Activated naive CD8-positive, alpha-beta T cell treated with anti-CD3 and anti-CD28 coated beads, Interleukin-2, amount 10 ng/mL, durations not matched to agents 7 days and 5 days (primary cell): Measurements from ENCODE around the gene NIPAL4. TPM values are rescaled to one million over a fixed set of nuclear protein-coding genes. Genes with fewer than 3 reads are reported as not detected.
A peak's percentile ranks its signal among the peaks of the same experiment; 100 is the strongest.

Source experiments
- ATAC-seq: fragments of 150-1000 bp; cut with Tn5 transposase; one replicate; pipeline ENCODE4 v1.10.0; 2021; ENCODE audit warnings: low read depth, moderate library complexity
- POLR2A ChIA-PET: fragments of 350-600 bp; sonication (Branson Sonifier 250); formaldehyde crosslinking; loops from one replicate; lab custom pipeline; 2021; ENCODE audit warnings: antibody characterized with exemption; lab: Charles Lee
- DNase-seq: peaks from one replicate; pipeline ENCODE4 v3.0.0; 2021
- H3K27ac Mint-ChIP-seq: one replicate; pipeline ENCODE4 v1.8.0; 2022; ENCODE audit warnings: mild to moderate bottlenecking, mixed read lengths
- H3K27me3 Mint-ChIP-seq: one replicate; pipeline ENCODE4 v1.8.0; 2022; ENCODE audit warnings: mild to moderate bottlenecking, moderate library complexity, mixed read lengths
- H3K36me3 Mint-ChIP-seq: one replicate; pipeline ENCODE4 v1.8.0; 2021; ENCODE audit warnings: mild to moderate bottlenecking, mixed read lengths
- H3K4me1 Mint-ChIP-seq: one replicate; pipeline ENCODE4 v1.8.0; 2021; ENCODE audit warnings: mixed read lengths
- H3K4me3 Mint-ChIP-seq: one replicate; pipeline ENCODE4 v1.8.0; 2022; ENCODE audit warnings: mild to moderate bottlenecking, moderate library complexity, mixed read lengths
- H3K9me3 Mint-ChIP-seq: one replicate; pipeline ENCODE4 v1.8.0; 2021; ENCODE audit warnings: mixed read lengths
- total RNA-seq, 2 experiments: library from RNA; stranded (reverse); gene quantifications; one replicate each; pipeline ENCODE4 v1.2.3, GENCODE V29; 2021

Gene NIPAL4
- total RNA-seq, 2 experiments from 2014 or later: not detected

DNA sequence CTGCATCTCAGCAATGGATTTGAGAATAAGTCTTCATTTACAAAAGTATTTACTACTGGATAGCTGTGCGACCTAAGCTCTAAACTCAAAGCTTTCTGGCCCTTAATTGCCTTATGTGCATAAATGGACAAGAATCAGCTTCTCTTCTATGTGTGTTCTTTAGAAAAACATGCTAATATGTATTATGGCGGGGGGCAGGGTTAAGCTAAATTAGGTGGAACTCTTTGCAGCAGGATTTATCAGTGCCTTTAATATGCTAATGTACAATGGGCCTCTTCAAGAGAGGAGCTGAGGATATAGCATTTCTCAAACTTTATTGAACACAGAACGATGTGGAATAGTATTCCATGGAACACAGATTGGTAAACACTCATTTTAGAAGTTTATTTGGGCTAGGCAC, 10.0 kb upstream of the NIPAL4 start:
- POLR2A ChIA-PET: interaction anchor here (0.6 kb wide), 1 partner anchor 227 kb away, joined by 4 read pairs; no protein-coding TSS in a partner anchor
- peaks cover under 1% of the 10 kb centered on the region for H3K4me1 Mint-ChIP-seq
- H3K9me3 Mint-ChIP-seq: no peaks in the 10 kb centered on the region
- peaks cover 24% of the 10 kb centered on the region for H3K27me3 Mint-ChIP-seq
- no peak for ATAC-seq
- no peak for DNase-seq
- no peak overlapping the region for H3K4me3 Mint-ChIP-seq
- no peak overlapping the region for H3K27ac Mint-ChIP-seq
- no peaks in the 10 kb centered on the region for H3K36me3 Mint-ChIP-seq

DNA sequence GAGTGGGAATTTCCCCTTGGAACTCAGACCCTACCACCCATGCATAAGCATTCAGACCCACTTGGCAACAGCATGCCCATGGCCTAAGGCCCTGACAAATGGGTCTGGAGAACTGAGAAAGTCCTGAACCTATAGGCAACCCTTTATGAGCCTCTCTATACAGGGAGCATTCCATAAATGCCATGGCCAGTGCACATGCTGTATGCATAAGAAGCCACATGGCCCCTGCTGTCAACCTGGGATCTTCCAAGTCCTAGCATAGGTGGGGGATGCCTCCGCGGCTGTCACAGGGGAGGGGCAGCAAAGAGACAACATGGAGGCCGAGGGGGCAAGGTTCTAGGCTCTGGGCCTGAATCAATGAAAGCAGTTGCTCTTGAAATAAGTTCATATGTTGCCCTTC, 8.2 kb upstream of the NIPAL4 start:
- no peak for ATAC-seq
- no peaks in the 10 kb centered on the region for H3K36me3 Mint-ChIP-seq
- H3K27ac Mint-ChIP-seq: no peak overlapping the region
- H3K4me3 Mint-ChIP-seq: no peak overlapping the region
- POLR2A ChIA-PET: no interaction called here
- peaks cover 24% of the 10 kb centered on the region for H3K27me3 Mint-ChIP-seq
- no peaks in the 10 kb centered on the region for H3K9me3 Mint-ChIP-seq
- no peak for DNase-seq
- H3K4me1 Mint-ChIP-seq: peaks cover 5% of the 10 kb centered on the region

DNA sequence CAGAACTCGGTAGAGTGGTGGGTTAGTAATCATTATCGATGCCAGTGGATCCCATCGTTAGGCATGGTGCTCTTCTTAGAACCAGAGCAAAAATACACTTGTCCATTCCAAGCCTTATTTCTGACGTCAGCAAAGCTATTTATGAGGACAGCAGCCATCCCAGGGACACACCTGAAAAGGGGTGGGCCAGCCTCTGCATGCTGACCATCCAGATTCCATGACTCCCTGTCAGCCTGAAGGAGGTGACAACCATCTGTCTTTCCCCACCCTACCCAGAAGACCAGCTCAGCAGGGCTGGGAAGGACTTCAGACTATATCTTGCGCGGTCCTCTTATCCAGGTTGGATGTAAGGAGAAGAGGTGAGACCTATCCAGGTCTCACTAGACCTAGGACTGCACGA, 5.7 kb upstream of the NIPAL4 start:
- Mint-ChIP-seq H3K27me3 (peaks cover 28% of the 10 kb centered on the region), H3K4me1 (peaks cover 5% of the 10 kb centered on the region), H3K4me3 (no peak overlapping the region), H3K27ac (no peak overlapping the region), H3K36me3 (no peaks in the 10 kb centered on the region), H3K9me3 (no peaks in the 10 kb centered on the region)
- no peak for DNase-seq
- POLR2A ChIA-PET: no interaction called here
- ATAC-seq: no peak

DNA sequence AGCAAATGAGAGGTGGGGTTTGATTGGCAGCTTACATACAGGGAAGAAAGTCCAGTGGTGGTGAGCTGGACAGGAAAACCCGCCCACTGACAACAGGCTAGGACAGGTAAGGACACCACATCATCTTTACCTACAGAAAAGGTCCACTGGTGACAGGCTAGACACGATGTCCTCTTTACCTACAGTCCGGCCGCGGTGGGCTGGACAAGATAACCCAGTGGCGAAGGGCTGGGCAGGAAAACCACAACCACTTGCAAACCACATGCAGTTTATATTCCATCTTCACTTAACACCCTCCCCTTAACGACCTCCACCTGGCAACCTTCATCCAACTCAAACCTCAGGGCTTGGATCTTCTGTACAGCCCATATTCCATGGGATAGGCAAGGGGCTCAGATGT, 5.0 kb upstream of the NIPAL4 start:
- H3K4me3 Mint-ChIP-seq: no peak overlapping the region
- ATAC-seq: no peak
- H3K27me3 Mint-ChIP-seq: peaks cover 34% of the 10 kb centered on the region
- H3K4me1 Mint-ChIP-seq: peaks cover 7% of the 10 kb centered on the region
- H3K27ac Mint-ChIP-seq: no peak overlapping the region
- no peaks in the 10 kb centered on the region for H3K36me3 Mint-ChIP-seq
- no peaks in the 10 kb centered on the region for H3K9me3 Mint-ChIP-seq
- POLR2A ChIA-PET: no interaction called here
- no peak for DNase-seq

DNA sequence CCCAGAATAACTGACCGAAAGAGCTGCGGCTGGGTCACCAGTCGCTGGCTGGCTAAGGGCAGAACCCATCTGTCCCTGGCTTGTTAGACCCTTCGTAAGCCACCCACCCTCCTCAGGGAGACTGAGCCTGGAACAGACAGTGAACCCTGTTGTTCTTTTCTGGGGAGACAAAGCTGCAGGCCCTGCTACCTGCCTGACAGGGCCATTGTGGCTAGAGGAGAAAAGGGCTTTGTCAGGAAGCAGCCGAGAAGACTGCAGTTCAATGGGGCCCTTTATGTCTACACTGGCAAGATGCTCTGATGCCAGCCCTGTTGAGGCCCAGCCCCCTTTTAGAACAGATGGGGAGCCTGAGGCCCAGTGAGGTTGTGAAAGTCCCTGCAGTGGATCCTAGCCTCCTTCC, 3.7 kb upstream of the NIPAL4 start:
- POLR2A ChIA-PET: no interaction called here
- H3K9me3 Mint-ChIP-seq: no peaks in the 10 kb centered on the region
- H3K36me3 Mint-ChIP-seq: no peaks in the 10 kb centered on the region
- H3K4me3 Mint-ChIP-seq: no peak overlapping the region
- peaks cover 13% of the 10 kb centered on the region for H3K4me1 Mint-ChIP-seq
- DNase-seq (no peak), ATAC-seq (no peak)
- H3K27me3 Mint-ChIP-seq: peaks cover 41% of the 10 kb centered on the region
- no peak overlapping the region for H3K27ac Mint-ChIP-seq

DNA sequence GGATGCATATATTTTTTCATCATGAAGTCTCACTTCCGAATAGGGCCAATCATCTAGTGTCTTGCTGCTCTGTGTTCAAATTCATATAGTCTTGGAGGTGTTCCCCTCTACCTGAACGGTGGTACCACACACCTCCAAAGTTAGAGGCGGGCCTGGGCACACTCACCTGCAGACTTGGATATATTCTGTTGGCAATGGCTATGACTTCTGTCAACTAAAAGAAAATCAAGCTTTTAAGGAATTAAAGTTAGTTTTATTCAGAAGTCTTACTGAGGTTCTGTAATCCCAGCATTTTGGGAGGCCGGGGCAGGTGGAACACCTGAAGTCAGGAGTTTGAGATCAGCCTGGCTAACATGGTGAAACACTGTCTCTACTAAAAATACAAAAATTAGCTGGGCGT, 2.6 kb upstream of the NIPAL4 start:
- Mint-ChIP-seq H3K36me3 (no peaks in the 10 kb centered on the region), H3K4me3 (no peak overlapping the region), H3K9me3 (no peaks in the 10 kb centered on the region), H3K27me3 (peaks cover 45% of the 10 kb centered on the region), H3K4me1 (peaks cover 13% of the 10 kb centered on the region), H3K27ac (no peak overlapping the region)
- POLR2A ChIA-PET: no interaction called here
- no peak for ATAC-seq
- DNase-seq: no peak

DNA sequence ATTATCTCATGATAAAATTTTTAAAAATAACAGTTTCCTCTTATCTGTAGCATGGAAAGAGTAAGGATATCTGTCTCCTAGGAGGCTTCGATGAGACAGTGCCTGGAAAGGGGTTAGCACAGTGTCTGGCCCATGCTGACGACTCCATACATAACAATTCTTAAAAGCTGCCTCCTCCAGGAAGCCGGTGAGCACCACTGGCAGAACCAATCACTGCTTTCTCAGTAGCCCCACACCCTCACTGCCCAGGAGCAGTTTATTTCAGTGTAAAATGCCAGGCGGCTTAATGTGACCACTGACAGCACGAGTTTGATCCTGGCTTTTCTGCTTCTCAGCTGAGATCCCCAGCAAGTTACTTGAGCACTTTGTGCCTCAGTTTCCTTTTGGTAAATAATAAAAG, 1.2 kb upstream of the NIPAL4 start:
- Mint-ChIP-seq H3K4me3 (no peak overlapping the region), H3K9me3 (no peaks in the 10 kb centered on the region), H3K4me1 (peaks cover 13% of the 10 kb centered on the region), H3K36me3 (no peaks in the 10 kb centered on the region), H3K27ac (no peak overlapping the region), H3K27me3 (peaks cover 39% of the 10 kb centered on the region)
- ATAC-seq (no peak), DNase-seq (no peak)
- POLR2A ChIA-PET: no interaction called here

DNA sequence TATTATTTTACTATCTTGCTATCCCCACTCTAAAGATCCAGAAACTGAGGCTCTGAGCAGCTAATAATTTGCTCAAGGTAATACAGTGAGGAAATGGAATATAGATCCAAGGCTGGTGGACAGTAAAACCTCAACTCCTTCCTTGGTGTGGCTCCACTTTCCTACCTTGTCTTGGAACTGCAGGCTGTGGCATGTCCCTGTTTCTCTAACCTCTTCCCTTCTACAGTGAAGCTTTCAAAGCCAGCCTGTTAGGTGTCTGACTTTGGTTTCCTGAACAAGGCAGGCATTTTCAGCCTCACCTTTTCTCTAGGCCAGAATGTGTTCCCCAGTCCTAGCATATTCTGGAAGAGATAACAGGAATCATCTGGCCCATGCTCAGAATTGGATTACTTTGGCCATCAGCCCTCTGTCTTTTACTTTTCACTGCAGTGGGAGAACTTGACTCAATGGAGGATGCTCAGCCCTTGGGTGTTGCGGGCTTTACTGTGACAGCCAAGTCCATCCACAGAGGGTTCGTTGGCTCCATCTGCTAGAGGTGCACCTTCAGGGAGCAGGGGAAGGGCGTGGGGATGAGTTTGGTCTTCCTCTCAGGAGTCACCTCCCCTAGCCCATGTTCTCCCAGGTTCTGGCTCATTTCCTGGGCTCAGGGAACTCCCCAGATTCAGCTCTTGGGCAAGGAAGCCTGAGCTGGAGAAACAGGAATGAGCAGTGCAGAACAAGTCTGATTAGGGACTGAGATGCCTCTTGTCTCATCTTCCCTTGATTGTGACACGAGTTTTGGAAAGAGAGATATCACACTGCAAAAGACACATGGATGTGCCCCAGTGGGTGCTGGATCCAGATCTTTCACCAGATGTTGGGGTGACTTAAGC, 1.1 kb downstream of the NIPAL4 start:
- POLR2A ChIA-PET: no interaction called here
- ATAC-seq: no peak

DNA sequence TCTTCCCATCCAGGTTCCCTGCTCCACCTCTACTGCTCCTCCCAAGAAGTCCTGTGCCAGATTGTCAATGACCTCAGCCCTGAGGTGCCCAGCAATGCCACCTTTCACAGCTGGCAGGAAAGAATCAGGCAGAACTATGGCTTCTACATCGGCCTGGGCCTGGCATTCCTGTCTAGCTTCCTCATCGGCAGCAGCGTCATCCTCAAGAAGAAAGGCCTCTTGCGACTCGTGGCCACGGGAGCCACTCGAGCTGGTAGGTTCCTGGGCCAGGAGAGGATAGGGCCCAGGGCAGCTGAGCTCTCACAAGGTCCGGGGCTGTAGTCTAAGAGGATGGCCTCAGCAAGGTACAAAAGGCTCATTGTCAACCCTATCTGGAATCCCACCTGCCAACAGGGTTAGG, 3.1 kb downstream of the NIPAL4 start:
- H3K36me3 Mint-ChIP-seq: no peaks in the 10 kb centered on the region
- ATAC-seq (no peak), DNase-seq (no peak)
- no peak overlapping the region for H3K4me3 Mint-ChIP-seq
- peaks cover 21% of the 10 kb centered on the region for H3K4me1 Mint-ChIP-seq
- no peak overlapping the region for H3K27ac Mint-ChIP-seq
- no peaks in the 10 kb centered on the region for H3K9me3 Mint-ChIP-seq
- peaks cover 32% of the 10 kb centered on the region for H3K27me3 Mint-ChIP-seq
- POLR2A ChIA-PET: no interaction called here

More for the DNA sequence above, 1.1 kb downstream of the NIPAL4 start:
- Mint-ChIP-seq H3K4me3 (peak overlapping the region; percentile 59), H3K4me1 (peaks cover 21% of the 10 kb centered on the region), H3K27ac (no peak overlapping the region), H3K9me3 (no peaks in the 10 kb centered on the region), H3K36me3 (no peaks in the 10 kb centered on the region), H3K27me3 (peaks cover 35% of the 10 kb centered on the region)
- no peak for DNase-seq

DNA sequence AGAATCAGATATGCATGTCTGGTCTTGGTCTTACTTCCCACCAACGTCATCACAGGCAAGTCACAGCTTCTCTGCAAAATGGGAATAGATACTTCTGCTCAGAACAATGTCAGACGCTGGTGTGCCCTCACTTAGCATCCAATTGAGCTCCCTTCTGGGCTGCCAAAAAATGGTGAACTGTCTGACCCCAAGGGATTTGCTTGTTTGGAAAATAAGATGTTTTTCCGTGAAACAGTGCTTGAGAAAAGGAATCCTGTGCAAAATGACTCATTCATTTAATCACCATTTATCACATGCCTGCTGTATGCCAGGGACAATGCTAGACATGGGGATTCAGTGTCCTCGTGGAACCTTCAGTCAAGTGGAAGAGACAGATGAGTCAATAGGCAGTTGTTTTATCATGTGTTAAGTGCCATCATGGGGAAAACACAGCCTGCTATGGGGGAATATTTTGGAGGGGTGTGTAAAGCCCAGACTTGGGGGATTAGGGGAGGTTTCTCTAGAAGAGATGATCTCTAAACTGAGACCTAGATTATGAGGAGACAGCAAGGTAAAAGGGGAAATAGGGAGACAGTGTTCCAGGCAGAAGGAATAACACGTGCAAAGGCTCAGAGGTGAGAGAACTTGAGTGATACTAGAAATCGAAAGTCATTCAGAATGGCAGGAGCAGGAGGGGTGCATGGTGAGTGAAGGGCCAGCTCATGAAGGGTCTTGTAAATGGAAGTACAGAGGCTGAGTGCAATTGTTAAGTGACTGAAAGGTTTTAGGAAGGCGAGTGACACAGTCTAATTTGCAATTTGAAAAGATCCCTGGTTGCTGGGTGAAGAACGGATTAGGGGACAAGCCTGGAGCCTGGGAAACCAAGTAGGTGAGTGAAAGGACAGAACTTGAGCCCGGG, 3.9 kb downstream of the NIPAL4 start:
- H3K4me1 Mint-ChIP-seq: peaks cover 21% of the 10 kb centered on the region
- H3K27me3 Mint-ChIP-seq: peaks cover 27% of the 10 kb centered on the region
- H3K4me3 Mint-ChIP-seq: no peak overlapping the region
- H3K27ac Mint-ChIP-seq: no peak overlapping the region
- ATAC-seq: no peak
- no peaks in the 10 kb centered on the region for H3K9me3 Mint-ChIP-seq
- no peak for DNase-seq
- POLR2A ChIA-PET: no interaction called here
- no peaks in the 10 kb centered on the region for H3K36me3 Mint-ChIP-seq

DNA sequence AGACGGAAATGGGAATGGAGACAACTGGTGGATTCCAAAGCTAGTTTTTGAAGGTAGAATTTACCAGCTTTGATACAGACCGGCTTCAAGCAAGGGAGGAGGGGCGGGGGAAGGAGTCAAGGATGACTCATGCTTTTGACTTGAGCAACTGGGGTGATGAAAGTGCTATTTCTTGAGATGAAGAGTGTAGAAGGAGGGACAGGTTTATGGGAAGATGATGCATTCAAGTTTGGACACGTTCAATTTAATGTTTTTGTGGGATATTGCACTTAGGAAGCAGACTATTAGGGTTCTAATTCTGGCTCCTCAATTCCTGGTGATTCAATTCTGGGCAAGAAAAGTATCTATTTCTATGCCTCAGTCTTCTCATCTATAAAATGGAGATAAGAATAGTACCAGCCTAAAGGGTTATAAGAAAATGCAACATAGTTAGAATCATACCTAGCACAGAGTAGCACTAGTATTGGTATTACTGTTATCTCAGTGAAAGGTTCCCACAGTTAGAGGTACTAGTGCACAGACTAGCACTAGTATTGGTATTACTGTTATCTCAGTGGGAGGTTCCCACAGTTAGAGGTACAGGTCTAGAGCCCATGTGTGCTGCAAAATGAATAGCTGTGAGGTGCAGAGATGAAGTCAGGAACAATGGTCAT, 4.6 kb downstream of the NIPAL4 start:
- no peak overlapping the region for H3K4me3 Mint-ChIP-seq
- H3K4me1 Mint-ChIP-seq: peaks cover 19% of the 10 kb centered on the region
- no peaks in the 10 kb centered on the region for H3K9me3 Mint-ChIP-seq
- no peaks in the 10 kb centered on the region for H3K36me3 Mint-ChIP-seq
- H3K27ac Mint-ChIP-seq: no peak overlapping the region
- H3K27me3 Mint-ChIP-seq: peaks cover 19% of the 10 kb centered on the region
- peak; percentile 24 for ATAC-seq
- POLR2A ChIA-PET: no interaction called here
- DNase-seq: no peak

DNA sequence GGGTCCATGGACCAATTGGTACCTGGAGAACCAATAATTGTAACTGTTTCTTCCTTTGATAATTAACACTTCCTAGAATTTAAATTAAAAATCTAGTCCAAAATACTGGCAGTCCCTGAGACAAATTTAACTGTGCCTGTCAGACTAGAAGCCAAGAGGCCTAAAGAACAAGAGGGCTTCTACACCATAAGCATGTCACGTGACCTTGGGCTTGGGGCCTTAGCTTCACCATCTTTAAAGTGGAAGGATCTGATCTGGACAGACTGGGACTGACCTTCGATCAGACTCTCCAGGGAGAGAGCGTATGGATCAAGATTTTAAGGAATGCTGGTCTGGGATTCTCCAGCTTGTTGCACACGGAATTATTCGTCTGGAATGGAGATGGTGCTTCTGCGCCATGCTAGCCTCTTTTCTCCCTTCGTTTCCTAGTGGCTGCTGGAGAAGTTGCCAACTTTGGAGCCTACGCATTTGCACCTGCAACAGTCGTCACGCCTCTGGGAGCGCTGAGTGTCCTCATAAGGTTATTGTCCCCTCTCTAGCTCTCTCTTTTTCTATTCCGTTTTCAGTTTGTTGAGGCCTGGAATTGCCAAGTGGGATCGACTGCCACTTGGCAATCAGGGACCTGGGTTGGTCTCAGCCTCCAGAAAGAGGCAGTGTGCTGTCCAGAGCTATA, 8.4 kb downstream of the NIPAL4 start:
- H3K27me3 Mint-ChIP-seq: peaks cover 2% of the 10 kb centered on the region
- H3K9me3 Mint-ChIP-seq: no peaks in the 10 kb centered on the region
- no peak overlapping the region for H3K4me3 Mint-ChIP-seq
- DNase-seq (no peak), ATAC-seq (no peak)
- peaks cover 6% of the 10 kb centered on the region for H3K36me3 Mint-ChIP-seq
- peaks cover 17% of the 10 kb centered on the region for H3K4me1 Mint-ChIP-seq
- H3K27ac Mint-ChIP-seq: no peak overlapping the region
- POLR2A ChIA-PET: no interaction called here

DNA sequence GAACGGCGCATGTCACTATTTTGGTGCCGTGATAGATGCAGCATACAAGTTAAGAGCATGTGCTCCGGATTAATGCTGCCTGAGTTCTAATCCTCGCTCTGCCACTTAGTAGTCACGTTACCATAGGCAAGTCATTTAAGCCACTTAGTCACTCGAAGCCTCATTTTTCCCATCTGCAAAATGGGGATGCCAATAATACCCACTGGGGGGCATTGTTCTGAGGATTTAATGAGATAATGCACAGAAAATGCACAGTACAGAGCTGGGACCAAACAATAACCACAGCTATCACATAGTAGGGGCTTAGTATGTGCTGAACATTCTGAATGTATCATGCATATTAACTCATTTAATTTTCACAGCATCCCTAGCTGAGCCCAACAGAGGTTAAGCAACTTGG, 9.1 kb downstream of the NIPAL4 start:
- POLR2A ChIA-PET: no interaction called here
- Mint-ChIP-seq H3K27ac (no peak overlapping the region), H3K9me3 (no peaks in the 10 kb centered on the region)

More for the DNA sequence above, 9.1 kb downstream of the NIPAL4 start:
- peaks cover 9% of the 10 kb centered on the region for H3K36me3 Mint-ChIP-seq
- ATAC-seq (no peak), DNase-seq (no peak)
- no peaks in the 10 kb centered on the region for H3K27me3 Mint-ChIP-seq
- peaks cover 15% of the 10 kb centered on the region for H3K4me1 Mint-ChIP-seq
- H3K4me3 Mint-ChIP-seq: no peak overlapping the region
